ENCODE results near the gene SLC25A26.
"Not testable (repeated sequence)": the region's sequence is repeated elsewhere in the genome, so short reads cannot be mapped to it uniquely, and the experiment has no call there.

Gene SLC25A26

DNA sequence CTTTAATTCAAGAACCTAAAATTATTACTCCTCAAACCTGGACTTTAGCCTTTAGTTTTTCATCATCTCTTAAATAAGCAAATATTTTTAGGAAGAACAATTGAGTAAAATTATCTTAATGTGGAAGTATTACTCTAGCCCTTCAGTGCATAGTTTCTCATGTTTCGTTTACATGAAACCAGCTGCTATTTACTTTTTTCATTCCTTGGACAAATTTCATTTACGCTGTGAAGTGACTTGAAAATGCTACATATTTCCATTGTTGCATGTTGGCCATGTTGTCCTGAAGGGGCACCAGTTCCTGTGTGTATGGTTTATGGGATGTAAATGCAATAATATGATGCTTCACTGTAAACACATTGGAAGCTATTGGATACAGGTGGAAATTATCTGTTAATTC lies 49.9 kb downstream of the SLC25A26 start:
- DNase-seq, result no peak

DNA sequence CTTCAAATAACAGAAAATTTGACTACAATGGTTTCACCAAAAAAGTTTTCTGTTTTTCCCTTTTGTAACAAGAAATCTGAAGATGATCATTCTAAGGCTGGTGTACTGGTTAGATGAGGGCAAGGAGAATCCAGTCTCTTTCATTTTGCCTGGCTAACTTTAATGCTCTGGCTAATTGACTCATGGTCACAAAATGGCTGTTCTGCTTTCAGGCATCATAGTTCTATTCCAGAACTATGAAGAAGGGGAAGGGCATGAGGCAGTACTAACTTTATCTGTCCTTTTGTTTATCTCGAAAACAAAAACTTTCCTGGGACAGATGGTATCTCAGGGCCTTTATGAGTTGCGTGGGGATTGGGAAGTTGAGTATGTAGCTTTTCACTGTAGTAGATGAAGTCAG lies 50.4 kb downstream of the SLC25A26 start:
- DNase-seq, result no peak

DNA sequence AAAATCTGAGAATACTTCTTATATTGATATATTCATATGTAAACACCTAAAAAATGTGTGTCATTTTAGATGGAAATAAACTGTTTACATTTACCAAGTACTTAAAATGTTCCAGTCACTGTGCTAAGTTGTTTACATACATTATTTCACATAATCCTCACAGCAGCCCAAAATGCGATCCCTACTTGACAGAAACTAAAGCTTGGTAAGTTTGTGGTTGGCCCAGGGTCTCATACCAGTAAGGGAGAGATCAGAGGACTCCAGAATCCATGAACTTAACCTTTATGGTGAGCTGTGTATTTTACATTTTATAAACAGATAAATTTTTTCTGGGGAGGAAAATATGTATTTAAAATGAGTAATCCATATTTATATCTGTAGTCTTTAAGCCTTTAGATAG lies 51.2 kb downstream of the SLC25A26 start:
- DNase-seq, result no peak

DNA sequence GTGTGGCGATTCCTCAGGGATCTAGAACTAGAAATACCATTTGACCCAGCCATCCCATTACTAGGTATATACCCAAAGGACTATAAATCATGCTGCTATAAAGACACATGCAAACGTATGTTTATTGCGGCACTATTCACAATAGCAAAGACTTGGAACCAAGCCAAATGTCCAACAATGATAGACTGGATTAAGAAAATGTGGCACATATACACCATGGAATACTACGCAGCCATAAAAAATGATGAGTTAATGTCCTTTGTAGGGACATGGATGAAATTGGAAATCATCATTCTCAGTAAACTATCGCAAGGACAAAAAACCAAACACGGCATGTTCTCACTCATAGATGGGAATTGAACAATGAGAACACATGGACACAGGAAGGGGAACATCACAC lies 54.0 kb downstream of the SLC25A26 start:
- not testable (repeated sequence) for DNase-seq

DNA sequence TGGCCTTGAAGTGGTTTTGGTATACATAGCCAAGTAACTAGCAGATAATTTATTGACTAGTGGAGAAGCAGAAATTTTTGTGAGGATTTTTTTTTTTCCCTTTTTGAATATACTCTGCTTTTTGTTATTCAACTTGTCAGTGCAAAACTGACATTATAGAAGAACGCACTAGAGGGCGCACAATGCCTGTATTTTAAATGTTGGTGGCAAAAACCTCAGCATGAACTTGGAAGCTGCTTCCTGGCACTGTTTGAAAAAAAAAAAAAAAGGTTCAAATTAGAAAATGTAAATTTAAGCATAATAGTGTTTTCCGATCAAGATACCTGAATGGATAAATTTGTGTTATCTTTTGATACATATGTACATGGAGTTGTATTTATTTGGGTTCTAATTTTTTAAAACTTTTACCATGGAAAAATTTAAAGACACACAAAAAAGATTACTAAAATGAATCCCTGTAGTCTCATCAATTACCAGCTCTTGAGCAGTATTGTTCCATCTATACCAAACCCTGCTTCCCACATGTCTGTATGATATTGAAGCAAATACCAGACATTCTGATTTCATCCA lies 56.0 kb downstream of the SLC25A26 start:
- peak; percentile 55 for DNase-seq

DNA sequence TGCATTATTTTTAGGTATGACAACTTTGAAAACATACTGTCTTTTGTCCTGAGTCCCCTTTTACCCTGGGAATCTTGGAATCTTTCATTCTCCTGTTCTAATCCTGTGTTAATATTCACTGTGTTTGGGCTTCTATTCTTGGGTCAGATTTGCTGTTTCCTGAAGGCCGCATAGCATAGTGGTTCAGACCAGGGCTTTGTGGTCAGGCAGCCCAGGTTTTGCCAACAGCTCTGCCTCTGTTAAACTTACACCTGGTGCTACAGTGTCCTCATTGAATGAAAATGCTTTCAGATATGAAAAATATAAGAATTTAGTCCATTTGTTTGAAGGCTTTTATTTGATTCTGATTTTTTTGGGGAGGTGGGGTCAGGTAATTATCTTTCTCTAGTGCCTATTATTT lies 58.4 kb downstream of the SLC25A26 start:
- DNase-seq, result no peak

DNA sequence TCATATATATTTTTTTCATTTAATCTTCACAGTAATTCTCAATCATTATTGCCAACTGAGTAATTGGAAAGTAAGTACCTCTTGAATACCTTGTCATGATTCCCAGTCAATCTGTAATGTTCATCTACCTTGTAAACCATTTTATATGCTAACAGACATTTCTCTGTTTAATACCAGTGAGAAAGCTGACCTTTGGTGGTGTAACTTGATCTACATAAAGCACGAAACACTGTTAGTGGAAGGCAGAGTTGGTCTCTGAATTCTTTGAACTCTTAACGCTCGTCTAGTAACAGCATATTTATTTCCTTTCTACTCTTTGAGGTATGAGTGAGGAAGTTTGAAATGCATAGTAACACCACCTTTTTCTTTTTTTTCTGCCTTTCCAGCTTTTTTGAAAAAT lies 59.5 kb downstream of the SLC25A26 start:
- no peak for DNase-seq

DNA sequence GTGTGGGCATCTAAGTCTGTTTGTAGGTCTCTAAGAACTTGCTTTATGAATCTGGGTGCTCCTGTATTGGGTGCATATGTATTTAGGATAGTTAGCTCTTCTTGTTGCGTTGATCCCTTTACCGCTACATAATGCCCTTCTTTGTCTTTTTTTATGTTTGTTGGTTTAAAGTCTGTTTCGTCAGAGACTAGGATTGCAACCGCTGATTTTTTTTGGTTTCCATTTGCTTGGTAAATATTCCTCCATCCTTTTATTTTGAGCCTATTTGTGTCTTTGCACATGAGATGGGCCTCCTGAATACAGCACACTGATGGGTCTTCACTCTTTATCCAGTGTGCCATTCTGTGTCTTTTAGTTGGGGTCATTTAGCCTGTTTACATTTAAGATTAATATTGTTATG lies 71.1 kb downstream of the SLC25A26 start:
- DNase-seq, result not testable (repeated sequence)

DNA sequence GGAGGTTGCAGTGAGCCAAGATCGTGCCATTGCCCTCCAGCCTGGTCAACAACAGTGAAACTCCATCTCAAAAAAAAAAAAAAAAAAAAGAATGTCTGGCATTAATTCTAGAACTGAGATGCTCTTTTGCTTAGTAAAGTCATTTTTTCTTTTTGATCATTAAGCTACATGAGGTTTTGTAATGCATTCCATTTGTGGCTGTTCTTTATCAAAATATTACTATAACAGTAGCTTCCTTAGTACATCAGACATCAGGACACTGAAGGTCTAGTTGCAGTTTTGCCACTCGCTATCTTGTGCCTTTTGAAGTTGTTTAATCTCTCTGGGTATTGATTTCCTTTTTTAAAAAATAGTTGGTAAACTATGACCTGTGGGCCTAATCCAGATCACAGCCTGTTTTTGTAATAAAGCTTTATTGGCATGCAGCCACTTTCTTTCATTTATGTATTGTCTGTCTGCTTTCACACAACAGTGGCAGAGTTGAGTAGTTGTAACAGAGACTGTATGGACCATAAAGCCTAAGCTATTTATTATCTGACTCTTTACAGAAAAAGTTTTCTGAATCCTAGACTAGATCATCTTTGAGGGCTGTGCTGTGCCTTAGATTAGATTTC lies 76.6 kb downstream of the SLC25A26 start:
- DNase-seq, result no peak

DNA sequence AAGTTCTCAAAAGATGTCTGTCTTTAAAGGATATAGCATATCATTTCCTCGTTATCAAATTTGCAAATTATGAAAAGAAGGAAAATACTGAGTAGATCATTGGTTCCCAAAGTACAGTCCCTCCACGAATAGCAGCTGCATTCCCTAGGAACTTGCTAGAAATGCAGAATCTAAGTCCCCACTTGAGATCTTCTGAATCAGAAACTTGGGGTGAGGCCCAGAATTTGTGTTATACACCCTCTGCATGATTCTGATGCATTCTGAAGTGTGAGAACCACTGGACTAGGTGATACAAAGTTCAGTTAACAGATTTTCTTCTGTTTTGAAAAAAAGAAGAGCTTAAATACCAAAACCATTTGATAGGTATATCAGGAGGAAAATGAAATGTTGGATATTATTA lies 77.1 kb downstream of the SLC25A26 start:
- DNase-seq, result no peak

DNA sequence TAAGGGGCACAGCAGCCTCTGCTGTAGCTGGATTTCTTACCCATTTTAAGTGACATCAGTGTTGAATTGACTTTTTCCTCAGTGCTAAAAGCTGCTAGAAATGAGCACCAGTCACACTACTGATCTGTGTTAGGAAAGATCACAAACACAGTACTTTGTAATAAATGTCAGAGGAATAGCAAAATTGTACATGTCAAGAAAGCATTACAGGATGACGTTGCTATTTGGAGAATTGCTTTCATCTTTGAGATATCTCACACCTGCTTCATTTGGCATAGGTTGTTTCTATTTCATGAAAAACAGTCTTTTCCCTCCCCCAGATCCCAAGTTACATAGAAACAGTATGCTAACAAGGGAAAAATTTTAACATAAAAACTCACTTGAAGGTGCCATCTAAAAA lies 77.8 kb downstream of the SLC25A26 start:
- no peak for DNase-seq

DNA sequence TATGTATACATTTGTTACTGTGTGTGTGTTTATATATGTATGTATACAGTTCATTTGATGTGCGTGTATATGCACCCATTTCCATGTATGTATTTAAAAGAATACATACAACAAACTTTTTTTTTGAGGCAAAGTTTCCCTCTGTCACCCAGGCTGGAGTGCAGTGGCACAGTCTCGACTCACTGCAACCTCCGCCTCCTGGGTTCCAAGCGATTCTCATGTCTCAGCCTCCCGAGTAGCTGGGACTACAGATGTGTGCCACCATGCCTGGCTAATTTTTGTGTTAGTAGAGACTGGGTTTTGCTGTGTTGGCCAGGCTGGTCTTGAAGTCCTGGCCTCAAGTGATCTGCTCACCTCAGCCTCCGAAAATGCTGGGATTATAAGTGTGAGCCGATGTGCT lies 78.3 kb downstream of the SLC25A26 start:
- DNase-seq, result not testable (repeated sequence)

DNA sequence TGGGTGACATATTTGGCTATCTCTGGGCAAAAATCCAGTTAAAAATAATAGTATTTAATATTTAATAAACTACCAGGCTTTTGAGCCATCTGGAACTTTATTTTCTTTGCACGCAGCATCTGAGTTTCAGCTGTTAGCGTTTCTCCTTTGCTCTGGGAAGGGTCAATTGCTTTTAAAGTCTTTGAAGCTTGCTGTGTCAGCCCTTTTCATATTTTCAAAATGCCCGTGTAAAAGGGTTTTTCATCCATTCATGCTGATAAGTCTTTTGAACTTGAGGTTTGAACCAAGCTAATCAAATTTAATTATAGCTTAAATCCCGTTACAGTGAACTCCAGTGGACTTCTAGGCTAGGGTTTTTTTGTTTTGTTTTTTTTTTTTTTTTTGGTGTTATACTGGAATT lies 79.1 kb downstream of the SLC25A26 start:
- DNase-seq, result no peak

DNA sequence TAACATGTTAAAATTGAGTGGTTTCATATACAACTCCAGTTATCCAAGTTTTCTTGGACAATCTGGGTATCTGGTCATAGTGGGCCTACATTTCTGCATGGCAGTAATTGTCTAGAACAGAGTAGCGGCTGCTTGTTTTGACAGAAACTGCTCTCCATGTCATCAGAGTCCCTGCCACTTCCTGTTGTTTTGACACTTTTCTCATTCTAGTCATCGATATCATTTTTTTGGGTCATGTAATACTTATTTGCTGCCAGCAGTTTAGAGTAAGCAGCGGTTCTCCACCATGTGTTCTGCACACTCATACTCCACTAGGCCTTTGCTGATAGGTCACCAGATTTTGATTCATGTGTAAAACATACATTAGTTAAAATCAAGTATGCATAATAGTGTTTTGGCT lies 81.5 kb downstream of the SLC25A26 start:
- DNase-seq, result peak; percentile 19

DNA sequence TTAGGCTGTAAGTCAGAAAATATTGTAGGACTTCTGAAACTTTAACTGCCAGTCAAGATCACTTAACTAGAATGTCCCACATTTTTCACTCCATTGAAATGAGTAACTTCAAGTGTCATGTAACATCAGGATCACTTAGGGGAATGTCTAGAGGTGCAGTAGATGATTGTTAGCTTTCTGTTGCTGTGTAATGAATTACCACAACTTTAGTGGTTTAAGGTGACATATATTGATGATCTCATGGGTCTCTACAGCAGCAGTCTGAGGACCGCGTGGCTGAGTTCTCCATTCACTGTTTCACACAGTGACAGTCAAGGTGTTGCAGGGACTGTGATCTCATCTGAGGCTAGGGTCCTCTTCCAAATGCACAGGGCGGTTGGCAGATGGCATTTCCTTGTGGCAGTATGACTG lies 82.7 kb downstream of the SLC25A26 start:
- DNase-seq, result peak; percentile 54

DNA sequence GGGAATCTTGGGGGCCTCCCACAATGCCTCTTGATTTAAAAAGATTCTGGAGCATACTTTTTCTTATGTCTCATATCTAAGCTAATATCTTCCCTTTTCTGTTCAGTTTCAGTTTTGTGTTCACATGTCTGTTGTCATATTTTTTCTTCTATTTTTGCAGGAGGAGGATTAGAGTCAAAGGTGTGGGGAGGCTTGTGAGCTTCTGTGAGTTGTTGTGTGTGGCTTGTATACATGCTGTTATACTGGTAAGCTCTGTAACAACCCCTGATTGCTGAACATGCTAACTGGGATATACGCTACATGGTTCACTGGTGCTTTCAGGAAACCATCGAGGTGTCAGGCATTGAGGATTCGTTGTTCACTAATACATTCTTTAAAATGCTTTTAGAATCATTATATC lies 83.5 kb downstream of the SLC25A26 start:
- no peak for DNase-seq

DNA sequence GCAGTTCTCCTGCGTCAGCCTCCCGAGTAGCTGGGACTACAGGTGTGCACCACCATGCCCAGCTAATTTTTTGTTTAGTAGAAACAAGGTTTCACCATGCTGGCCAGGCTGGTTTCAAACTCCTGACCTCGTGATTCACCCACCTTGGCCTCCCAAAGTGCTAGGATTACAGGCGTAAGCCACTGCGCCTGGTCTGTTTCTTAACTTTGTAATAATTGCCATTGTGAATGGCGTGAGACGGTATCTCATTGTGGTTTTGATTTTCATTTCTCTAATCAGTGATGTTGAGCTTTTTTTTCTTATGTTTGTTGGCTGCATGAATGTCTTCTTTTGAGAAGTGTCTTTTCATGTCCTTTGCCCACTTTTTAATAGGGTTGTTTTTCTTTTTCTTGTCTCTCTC lies 85.3 kb downstream of the SLC25A26 start:
- DNase-seq, result not testable (repeated sequence)

DNA sequence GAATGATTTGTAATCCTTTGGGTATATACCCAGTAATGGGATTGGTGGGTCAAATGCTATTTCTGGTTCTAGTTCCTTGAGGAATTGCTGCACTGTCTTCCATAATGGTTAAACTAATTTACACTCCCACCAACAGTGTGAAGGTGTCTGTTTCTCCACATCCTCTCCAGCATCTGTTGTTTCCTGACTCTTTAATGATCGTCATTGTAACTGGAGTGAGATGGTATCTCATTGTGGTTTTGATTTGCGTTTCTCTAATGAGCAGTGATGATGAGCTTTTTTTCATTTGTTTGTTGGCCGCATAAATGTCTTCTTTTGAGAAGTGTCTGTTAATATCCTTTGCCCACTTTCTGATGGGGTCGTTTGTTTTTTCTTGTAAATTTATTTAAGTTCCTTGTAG lies 86.2 kb downstream of the SLC25A26 start:
- not testable (repeated sequence) for DNase-seq

DNA sequence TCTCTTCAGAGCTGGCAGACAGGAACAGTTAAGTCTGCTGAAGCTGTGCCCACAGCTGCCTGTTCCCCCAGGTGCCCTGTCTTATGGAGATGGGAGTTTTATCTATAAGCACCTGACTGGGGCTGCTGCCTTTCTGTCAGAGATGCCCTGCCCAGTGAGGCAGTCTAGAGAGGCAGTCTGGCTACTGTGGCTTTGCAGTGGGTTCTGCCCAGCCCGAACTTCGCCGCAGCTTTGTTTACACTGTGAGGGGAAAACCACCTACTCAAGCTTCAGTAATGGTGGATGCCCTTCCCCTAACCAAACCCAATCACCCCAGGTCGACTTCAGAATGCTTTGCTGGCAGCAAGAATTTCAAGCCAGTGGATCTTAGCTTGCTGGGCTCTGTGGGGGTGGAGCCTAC lies 91.2 kb downstream of the SLC25A26 start:
- no peak for DNase-seq

DNA sequence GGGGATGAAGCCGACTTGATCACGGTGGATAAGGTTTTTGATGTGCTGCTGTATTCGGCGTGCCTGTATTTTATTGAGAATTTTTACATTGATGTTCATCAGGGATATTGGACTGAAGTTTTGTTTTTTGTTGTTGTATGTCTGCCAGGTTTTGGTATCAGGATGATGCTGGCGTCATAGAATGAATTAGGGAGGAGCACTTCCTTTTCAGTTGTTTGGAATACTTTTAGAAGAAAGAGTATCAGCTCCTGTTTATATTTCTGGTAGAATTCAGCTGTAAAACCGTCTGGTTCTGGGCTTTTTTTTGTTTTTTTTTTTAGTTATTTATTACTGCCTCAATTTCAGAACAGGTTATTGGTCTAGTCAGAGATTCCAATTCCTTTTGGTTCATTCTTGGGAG lies 93.7 kb downstream of the SLC25A26 start:
- DNase-seq, result no peak

DNA sequence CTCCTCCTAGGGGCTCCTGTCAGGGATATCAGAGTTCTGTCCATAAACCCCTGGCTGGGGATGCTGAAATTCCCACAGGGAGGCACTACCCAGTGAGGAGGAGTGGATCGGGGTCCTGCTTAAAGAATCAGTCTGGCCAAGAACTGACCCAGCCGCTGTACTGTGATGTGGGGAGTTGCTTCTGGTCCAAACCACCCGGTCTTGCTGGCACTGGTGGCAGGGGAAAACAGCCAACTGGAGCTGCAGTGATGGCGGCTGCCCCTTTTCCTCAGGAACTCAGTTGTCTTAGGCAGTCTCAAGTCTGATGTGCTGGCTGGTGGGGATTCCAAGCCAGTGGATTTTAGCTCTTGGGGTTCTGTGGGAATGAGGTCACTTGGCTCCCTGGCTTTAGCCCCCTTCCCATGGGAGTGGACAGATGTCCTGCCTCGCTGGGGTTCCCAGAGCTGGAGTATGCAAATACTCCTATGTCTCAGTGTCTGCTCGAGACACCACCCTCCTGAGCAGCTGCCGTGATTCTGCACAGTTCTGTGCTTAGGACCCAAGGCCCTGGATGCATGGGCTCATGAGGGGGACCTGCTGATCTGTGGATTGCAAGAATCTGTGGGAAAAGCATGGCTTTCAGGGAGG lies 97.1 kb downstream of the SLC25A26 start:
- DNase-seq, result no peak

DNA sequence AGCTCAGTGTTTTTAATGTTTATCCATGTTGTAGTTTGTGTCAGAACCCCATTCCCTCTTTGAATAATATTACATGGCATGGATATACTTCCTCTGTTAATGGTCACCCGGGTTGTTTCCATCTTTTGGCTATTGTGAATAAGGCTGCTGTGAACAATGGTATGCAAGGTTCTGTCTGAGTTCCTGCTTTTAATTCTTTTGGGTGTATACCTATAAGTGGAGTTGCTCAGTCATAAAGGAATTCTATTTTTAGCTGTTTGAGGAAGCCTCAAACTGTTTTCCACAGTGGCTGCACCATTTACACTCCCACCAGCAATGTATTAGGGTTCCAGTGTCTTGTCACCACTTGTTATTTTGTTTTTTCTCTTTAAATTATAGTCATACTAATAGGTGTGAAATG lies 99.6 kb downstream of the SLC25A26 start:
- no peak for DNase-seq

DNA sequence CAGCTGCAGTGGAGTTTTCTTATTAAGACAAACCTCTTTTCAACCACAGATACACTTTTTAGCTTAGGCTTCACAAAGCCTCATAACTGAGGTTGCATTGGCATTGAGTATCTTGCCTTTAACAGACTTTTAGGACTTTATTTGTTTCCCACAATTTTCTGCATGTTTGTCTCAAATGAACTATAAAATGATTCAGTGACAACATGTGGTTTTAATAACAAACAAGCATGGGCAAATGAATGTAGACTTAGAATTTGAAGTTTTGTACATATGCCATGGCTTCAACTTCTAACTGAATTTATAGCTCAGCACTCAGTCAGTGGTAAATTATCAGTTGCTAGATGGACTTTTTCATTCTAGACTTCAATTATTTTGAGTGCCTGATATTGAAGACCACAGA lies 101.6 kb downstream of the SLC25A26 start:
- no peak for DNase-seq

DNA sequence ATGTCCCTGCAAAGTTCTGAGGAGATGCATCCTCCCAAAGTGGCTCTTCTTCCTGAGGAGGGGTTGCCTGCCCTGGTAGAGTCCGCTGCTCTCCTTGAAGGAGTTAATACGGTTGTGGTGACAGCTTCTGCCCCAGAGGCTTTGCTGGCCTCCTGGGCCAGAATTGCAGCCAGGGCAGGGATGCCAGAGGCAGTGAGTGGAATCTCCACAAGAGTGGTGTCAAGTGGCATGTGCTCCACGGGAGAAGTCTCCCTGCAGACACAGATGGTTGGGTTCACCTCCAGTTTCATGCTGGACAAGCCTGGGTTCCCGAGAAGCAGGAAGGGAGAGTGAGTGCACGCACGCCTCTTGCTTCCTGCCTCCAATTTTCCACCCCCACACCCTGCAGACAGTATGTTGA lies 105.5 kb downstream of the SLC25A26 start:
- DNase-seq, result no peak

DNA sequence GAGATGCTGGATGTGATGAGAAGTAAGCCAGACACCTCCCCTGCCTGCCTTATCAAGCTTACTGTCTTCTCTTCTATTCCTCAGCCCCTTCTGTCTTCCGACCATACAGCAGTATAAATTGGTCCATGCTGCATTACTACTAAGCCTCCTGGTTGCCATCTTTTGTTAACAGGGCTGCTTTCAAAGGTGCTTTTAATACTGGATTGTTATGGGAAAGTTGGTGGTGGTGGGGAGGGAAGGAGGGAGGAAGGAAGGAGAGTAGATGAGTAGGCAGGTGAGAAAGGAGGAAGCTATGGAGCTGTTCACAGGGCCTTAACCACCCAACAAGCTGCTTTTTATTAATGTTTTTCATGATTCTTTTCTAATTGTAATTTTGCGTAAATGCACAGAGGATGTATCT lies 114.9 kb downstream of the SLC25A26 start:
- no peak for DNase-seq
